IPS-20b (cell line): Measurements from ENCODE around the gene MYO18B.

Source experiments
- H3K27ac ChIP-seq: one replicate; pipeline ENCODE4 v1.5.1; 2013; ENCODE audit warnings: low read length
- H3K27me3 ChIP-seq: 2 replicates; pipeline ENCODE4 v1.6.1; 2013; ENCODE audit warnings: mild to moderate bottlenecking, low read length, inconsistent platforms; ENCODE audit not compliant: insufficient read depth
- H3K36me3 ChIP-seq: 2 replicates; pipeline ENCODE4 v1.6.1; 2013; ENCODE audit warnings: low read depth, mild to moderate bottlenecking, inconsistent platforms, low read length, moderate library complexity; ENCODE audit not compliant: insufficient read depth
- H3K4me1 ChIP-seq: 2 replicates; pipeline ENCODE4 v1.6.1; 2013; ENCODE audit warnings: mild to moderate bottlenecking, control low read depth, inconsistent platforms, low read length, moderate library complexity; ENCODE audit not compliant: insufficient read depth
- H3K4me3 ChIP-seq: 2 replicates; pipeline ENCODE4 v1.5.1; 2013; ENCODE audit warnings: mild to moderate bottlenecking, low read length, inconsistent platforms
- H3K9ac ChIP-seq: 2 replicates; pipeline ENCODE4 v1.6.1; 2013; ENCODE audit warnings: low read depth, mild to moderate bottlenecking, inconsistent platforms, low read length, moderate library complexity
- H3K9me3 ChIP-seq: 2 replicates; pipeline ENCODE4 v1.6.1; 2013; ENCODE audit warnings: mild to moderate bottlenecking, low read depth, low read length, inconsistent platforms; ENCODE audit not compliant: insufficient read depth

MYO18B gene

GRCh38 chr22:25900390-25900789 is 158.4 kb downstream of the MYO18B start:
- H3K9ac ChIP-seq: no peak overlapping the region
- H3K27ac ChIP-seq: no peak overlapping the region
- H3K4me1 ChIP-seq: no peaks in the 10 kb centered on the region
- H3K9me3 ChIP-seq: no peaks in the 10 kb centered on the region
- H3K4me3 ChIP-seq: no peak overlapping the region
- H3K36me3 ChIP-seq: no peaks in the 10 kb centered on the region
- H3K27me3 ChIP-seq: no peaks in the 10 kb centered on the region

GRCh38 chr22:25900880-25901279 is 158.9 kb downstream of the MYO18B start:
- Histone ChIP-seq H3K9me3 (no peaks in the 10 kb centered on the region), H3K4me1 (no peaks in the 10 kb centered on the region), H3K27ac (no peak overlapping the region), H3K4me3 (no peak overlapping the region), H3K36me3 (no peaks in the 10 kb centered on the region), H3K9ac (no peak overlapping the region), H3K27me3 (no peaks in the 10 kb centered on the region)

GRCh38 chr22:25902402-25902801 is 160.4 kb downstream of the MYO18B start:
- H3K27me3 ChIP-seq: no peaks in the 10 kb centered on the region
- no peak overlapping the region for H3K9ac ChIP-seq
- H3K27ac ChIP-seq: no peak overlapping the region
- no peaks in the 10 kb centered on the region for H3K4me1 ChIP-seq
- H3K36me3 ChIP-seq: no peaks in the 10 kb centered on the region
- no peak overlapping the region for H3K4me3 ChIP-seq
- peaks cover 10% of the 10 kb centered on the region for H3K9me3 ChIP-seq

DNA sequence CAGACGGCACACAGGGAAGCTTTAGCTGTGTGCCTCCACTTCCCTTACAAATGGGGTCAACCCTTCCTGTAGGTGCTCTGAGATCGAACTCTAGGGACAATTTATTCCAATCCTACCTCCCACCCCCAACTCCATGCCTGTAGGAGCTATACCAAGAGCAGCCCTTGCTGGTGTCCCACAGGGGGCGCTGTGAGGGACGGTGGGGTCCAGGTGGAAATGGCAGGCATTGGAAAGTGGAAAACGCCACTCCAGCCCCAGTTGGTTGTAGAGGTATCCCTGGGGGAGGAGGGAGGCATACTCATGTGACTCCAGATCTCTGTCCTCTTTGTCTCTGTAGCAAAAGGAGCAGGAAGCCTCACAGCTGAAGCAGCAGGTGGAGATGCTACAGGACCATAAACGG is 161.3 kb downstream of the MYO18B start:
- Histone ChIP-seq H3K9ac (no peak overlapping the region), H3K27me3 (no peaks in the 10 kb centered on the region), H3K4me3 (no peak overlapping the region), H3K36me3 (no peaks in the 10 kb centered on the region), H3K27ac (no peak overlapping the region), H3K4me1 (no peaks in the 10 kb centered on the region), H3K9me3 (peaks cover 10% of the 10 kb centered on the region)

GRCh38 chr22:25908212-25908611 is 166.2 kb downstream of the MYO18B start:
- Histone ChIP-seq H3K27me3 (peaks cover 8% of the 10 kb centered on the region; the same call in 1 of the 2 replicates), H3K9me3 (peaks cover 10% of the 10 kb centered on the region), H3K9ac (no peak overlapping the region), H3K4me1 (peaks cover 8% of the 10 kb centered on the region; the same call in 1 of the 2 replicates), H3K27ac (no peak overlapping the region), H3K4me3 (no peak overlapping the region), H3K36me3 (no peaks in the 10 kb centered on the region)

GRCh38 chr22:25908755-25909154 is 166.8 kb downstream of the MYO18B start:
- Histone ChIP-seq H3K4me3 (no peak overlapping the region), H3K9me3 (peaks cover 10% of the 10 kb centered on the region), H3K4me1 (peaks cover 8% of the 10 kb centered on the region; the same call in 1 of the 2 replicates), H3K36me3 (no peaks in the 10 kb centered on the region), H3K27ac (no peak overlapping the region), H3K9ac (no peak overlapping the region), H3K27me3 (peaks cover 8% of the 10 kb centered on the region; the same call in 1 of the 2 replicates)

- Histone ChIP-seq H3K9me3 (peaks cover 10% of the 10 kb centered on the region), H3K4me3 (no peak overlapping the region), H3K27ac (no peak overlapping the region), H3K4me1 (peaks cover 8% of the 10 kb centered on the region; the same call in 1 of the 2 replicates), H3K9ac (no peak overlapping the region), H3K27me3 (peaks cover 8% of the 10 kb centered on the region; the same call in 1 of the 2 replicates), H3K36me3 (no peaks in the 10 kb centered on the region)
Observed at GRCh38 chr22:25909614-25910387, 167.8 kb downstream of the MYO18B start.

DNA sequence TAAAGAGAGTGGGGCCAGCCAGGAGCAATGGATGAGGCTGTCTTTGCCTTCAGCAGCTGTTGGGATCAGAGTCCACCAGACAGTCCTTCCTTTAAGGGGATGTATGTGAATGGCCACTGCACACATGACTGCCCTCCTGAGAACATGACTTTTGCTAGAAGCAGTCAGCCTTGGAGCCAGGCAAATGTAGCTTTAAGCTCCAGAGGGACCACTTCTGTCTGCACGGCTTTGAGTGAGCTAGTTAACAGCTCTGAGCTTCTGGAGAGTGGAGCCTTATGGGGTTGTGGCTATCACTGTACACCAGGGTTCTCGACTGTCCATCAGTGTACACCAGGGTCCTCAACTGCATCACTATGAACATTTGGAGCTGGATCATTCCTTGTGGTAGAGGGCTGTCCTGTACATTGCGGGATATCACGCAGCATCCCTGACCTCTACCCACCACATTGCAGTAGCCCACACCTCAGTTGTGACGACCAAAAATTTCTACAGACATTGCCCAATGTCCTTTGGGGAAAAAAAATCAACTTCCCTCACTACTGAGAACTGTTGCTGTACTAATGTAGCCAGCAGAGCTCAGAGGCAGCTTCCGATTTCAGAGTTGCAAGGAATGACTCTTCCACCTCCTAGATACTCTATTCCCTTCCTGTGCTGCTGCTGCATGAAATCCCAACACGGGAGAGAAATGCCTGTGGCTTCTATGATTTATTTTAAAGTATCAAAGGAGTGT is 169.4 kb downstream of the MYO18B start:
- Histone ChIP-seq H3K36me3 (no peaks in the 10 kb centered on the region), H3K4me3 (no peak overlapping the region), H3K4me1 (peaks cover 8% of the 10 kb centered on the region; the same call in 1 of the 2 replicates), H3K9me3 (peaks cover 8% of the 10 kb centered on the region), H3K27ac (no peak overlapping the region), H3K9ac (no peak overlapping the region), H3K27me3 (peaks cover 8% of the 10 kb centered on the region; the same call in 1 of the 2 replicates)

GRCh38 chr22:25919452-25919851 is 177.5 kb downstream of the MYO18B start:
- no peak overlapping the region for H3K9ac ChIP-seq
- H3K4me1 ChIP-seq: peaks cover 10% of the 10 kb centered on the region; the same call in 1 of the 2 replicates
- H3K27me3 ChIP-seq: peaks cover 10% of the 10 kb centered on the region; the same call in 1 of the 2 replicates
- H3K36me3 ChIP-seq: no peaks in the 10 kb centered on the region
- no peak overlapping the region for H3K4me3 ChIP-seq
- H3K9me3 ChIP-seq: no peaks in the 10 kb centered on the region
- H3K27ac ChIP-seq: no peak overlapping the region

DNA sequence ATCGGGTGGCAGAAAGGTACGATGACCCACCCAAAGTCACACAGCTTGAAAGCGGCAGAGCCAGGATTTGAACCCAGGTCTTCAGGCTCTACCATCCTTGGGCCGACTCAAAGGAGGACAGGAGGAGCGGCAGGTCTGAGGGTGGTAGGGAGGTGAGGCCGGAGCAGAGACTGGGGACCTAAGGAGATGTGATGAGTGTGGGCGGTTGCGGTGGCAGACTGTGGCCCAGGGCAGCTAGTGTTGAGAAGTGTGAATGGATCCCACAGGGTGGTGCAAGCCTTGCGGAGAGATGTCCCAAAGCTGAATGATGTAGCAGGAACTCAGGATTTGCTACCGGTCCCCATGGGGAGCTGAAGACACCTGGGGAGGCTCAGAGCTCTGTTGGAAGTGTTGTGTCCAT is 180.2 kb downstream of the MYO18B start:
- Histone ChIP-seq H3K27ac (no peak overlapping the region), H3K9me3 (no peaks in the 10 kb centered on the region), H3K27me3 (peaks cover 10% of the 10 kb centered on the region; the same call in 1 of the 2 replicates), H3K4me3 (no peak overlapping the region), H3K9ac (no peak overlapping the region), H3K36me3 (no peaks in the 10 kb centered on the region), H3K4me1 (peaks cover 19% of the 10 kb centered on the region; the same call in 1 of the 2 replicates)

- no peaks in the 10 kb centered on the region for H3K36me3 ChIP-seq
- H3K4me3 ChIP-seq: no peak overlapping the region
- no peak overlapping the region for H3K27ac ChIP-seq
- no peak overlapping the region for H3K9ac ChIP-seq
- peaks cover 27% of the 10 kb centered on the region; the same call in 1 of the 2 replicates for H3K4me1 ChIP-seq
- H3K27me3 ChIP-seq: peaks cover 10% of the 10 kb centered on the region; the same call in 1 of the 2 replicates
- no peaks in the 10 kb centered on the region for H3K9me3 ChIP-seq
Observed at GRCh38 chr22:25923914-25924313, 181.9 kb downstream of the MYO18B start.
